Activated naive CD4-positive, alpha-beta T cell treated with Interleukin-2 at 50 U/mL for 16 hours (primary cell): ENCODE data around the gene ACYP2.

ENCODE experiments used
- DNase-seq: peaks from one replicate; pipeline ENCODE4 v3.0.0-alpha.2; 2020

ACYP2 gene

GRCh38 chr2:54161660-54162424, 46.4 kb downstream of the ACYP2 start:
- no peak for DNase-seq

GRCh38 chr2:54164106-54164505, 48.7 kb downstream of the ACYP2 start:
- DNase-seq: no peak

- no peak for DNase-seq
Measured at GRCh38 chr2:54166121-54166773, 50.8 kb downstream of the ACYP2 start.

- DNase-seq: no peak
Measured at GRCh38 chr2:54176577-54176976, 61.2 kb downstream of the ACYP2 start.

- no peak for DNase-seq
Measured at GRCh38 chr2:54183281-54183680, 67.9 kb downstream of the ACYP2 start.

- DNase-seq: no peak
Measured at GRCh38 chr2:54183972-54184371, 68.6 kb downstream of the ACYP2 start.

- no peak for DNase-seq
Measured at GRCh38 chr2:54185105-54185504, 69.7 kb downstream of the ACYP2 start.

GRCh38 chr2:54187331-54187730, 71.9 kb downstream of the ACYP2 start:
- no peak for DNase-seq

GRCh38 chr2:54189539-54189938, 74.1 kb downstream of the ACYP2 start:
- no peak for DNase-seq

- DNase-seq: no peak
Measured at GRCh38 chr2:54191361-54192135, 76.1 kb downstream of the ACYP2 start.

- no peak for DNase-seq
Measured at GRCh38 chr2:54194761-54195750, 79.6 kb downstream of the ACYP2 start.

- DNase-seq: no peak
Measured at GRCh38 chr2:54196646-54197045, 81.2 kb downstream of the ACYP2 start.

- DNase-seq: no peak
Measured at GRCh38 chr2:54204476-54204875, 89.1 kb downstream of the ACYP2 start.

- no peak for DNase-seq
Measured at GRCh38 chr2:54206596-54206995, 91.2 kb downstream of the ACYP2 start.

- no peak for DNase-seq
Measured at GRCh38 chr2:54207666-54208195, 92.3 kb downstream of the ACYP2 start.

GRCh38 chr2:54208364-54209240, 93.2 kb downstream of the ACYP2 start:
- DNase-seq: no peak

- DNase-seq: no peak
Measured at GRCh38 chr2:54209379-54209778, 94.0 kb downstream of the ACYP2 start.

- DNase-seq: no peak
Measured at GRCh38 chr2:54212456-54212855, 97.0 kb downstream of the ACYP2 start.

GRCh38 chr2:54213082-54213481, 97.7 kb downstream of the ACYP2 start:
- no peak for DNase-seq

- no peak for DNase-seq
Measured at GRCh38 chr2:54224997-54225396, 109.6 kb downstream of the ACYP2 start.

GRCh38 chr2:54226260-54226659, 110.8 kb downstream of the ACYP2 start:
- DNase-seq: no peak
